Uterus (tissue), 2 donors: Measurements from ENCODE around the gene RAD9A.

Source experiments
- CTCF ChIP-seq, 4 experiments: fragments of 200-600 bp in 2 of 4; fragments of 450-650 bp in 2 of 4; sonication (generic) in 2 of 4; IDR thresholded peaks; one replicate each; pipeline ENCODE4 v1.5.1; 2016 to 2019; ENCODE audit warnings: antibody characterized with exemption in 4 of 4, mild to moderate bottlenecking in 2 of 4, moderate library complexity in 1 of 4
- POLR2A ChIP-seq, 2 donors: fragments of 450-650 bp; IDR thresholded peaks; one replicate each; pipeline ENCODE4 v1.6.1; 2016; ENCODE audit warnings: antibody characterized with exemption in 2 of 2, mild to moderate bottlenecking in 1 of 2, moderate library complexity in 1 of 2

- TF ChIP-seq CTCF (IDR thresholded peaks at IDR 0.05) (no peak), POLR2A (IDR thresholded peaks at IDR 0.05) (no peak)
These were observed 46.4 kb upstream of the RAD9A start for GRCh38 chr11:67345247-67345919.
